SH-SY5Y (cell line): ENCODE results near the gene CRTC2.

Experiments used
- GATA2 ChIP-seq: IDR thresholded peaks from 2 replicates; pipeline ENCODE4 v1.6.1; 2011; ENCODE audit warnings: mild to moderate bottlenecking, low read depth, low read length
- GATA3 ChIP-seq: IDR thresholded peaks from 2 replicates; pipeline ENCODE4 v1.6.1; 2011; ENCODE audit warnings: low read depth, mild to moderate bottlenecking, low read length, moderate library complexity

The CRTC2 gene, protein sequence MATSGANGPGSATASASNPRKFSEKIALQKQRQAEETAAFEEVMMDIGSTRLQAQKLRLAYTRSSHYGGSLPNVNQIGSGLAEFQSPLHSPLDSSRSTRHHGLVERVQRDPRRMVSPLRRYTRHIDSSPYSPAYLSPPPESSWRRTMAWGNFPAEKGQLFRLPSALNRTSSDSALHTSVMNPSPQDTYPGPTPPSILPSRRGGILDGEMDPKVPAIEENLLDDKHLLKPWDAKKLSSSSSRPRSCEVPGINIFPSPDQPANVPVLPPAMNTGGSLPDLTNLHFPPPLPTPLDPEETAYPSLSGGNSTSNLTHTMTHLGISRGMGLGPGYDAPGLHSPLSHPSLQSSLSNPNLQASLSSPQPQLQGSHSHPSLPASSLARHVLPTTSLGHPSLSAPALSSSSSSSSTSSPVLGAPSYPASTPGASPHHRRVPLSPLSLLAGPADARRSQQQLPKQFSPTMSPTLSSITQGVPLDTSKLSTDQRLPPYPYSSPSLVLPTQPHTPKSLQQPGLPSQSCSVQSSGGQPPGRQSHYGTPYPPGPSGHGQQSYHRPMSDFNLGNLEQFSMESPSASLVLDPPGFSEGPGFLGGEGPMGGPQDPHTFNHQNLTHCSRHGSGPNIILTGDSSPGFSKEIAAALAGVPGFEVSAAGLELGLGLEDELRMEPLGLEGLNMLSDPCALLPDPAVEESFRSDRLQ

GRCh38 chr1:153958111-153958960 is at the start of gene CRTC2:
CRTC2 (minus strand) TSS chr1:153958612; CDS start chr1:153958497, 115 bp downstream.
- TF ChIP-seq GATA3 (no peak), GATA2 (no peak; the same call in 1 of the 2 replicates)

GRCh38 chr1:154006136-154006535 is 47.7 kb upstream of the CRTC2 start:
- TF ChIP-seq GATA2: no peak
- no peak for TF ChIP-seq GATA3

GRCh38 chr1:154000420-154000819 is 42.0 kb upstream of the CRTC2 start:
- TF ChIP-seq GATA2 (no peak), GATA3 (no peak)

- TF ChIP-seq GATA3 (no peak), GATA2 (no peak)
Measured at GRCh38 chr1:153995640-153996039, 37.2 kb upstream of the CRTC2 start.

DNA sequence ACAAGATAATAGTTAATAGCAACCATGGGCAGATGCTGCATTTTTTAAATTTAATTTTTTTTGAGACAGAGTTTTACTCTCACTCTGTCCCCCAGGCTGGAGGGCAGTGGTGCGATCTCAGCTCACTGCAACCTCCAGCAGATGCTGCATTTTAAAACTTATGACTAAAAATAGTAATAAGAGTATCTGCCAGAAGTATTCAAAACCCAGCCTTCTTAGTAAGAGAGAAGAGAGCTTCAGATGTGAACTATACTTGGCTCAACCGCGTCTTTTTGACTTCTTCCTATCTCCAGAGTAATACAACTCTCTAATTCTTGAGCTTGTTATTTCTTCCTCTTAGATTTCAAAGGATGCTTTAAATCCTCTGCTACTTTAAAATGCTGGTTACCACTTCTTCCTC is 36.8 kb upstream of the CRTC2 start:
- TF ChIP-seq GATA3: no peak
- TF ChIP-seq GATA2: no peak

DNA sequence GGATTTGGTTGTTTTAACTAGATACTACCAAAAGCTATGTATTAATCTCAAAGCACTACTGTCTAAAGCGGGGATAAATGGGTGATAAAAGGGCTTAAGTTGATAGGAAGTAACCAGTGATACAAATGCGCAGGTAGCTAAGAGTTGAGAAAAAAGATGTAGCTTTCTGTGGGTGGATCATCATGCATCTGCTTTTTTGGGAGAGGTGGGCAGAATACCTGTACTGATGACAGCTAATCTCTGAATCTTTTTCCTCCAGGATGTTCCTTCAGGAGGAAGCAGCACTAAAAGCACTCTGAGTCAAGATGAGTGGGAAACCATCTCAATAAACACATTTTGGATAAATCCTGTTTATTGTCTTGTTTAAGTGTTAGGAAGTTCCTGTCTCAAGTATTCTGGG is 33.4 kb upstream of the CRTC2 start:
- TF ChIP-seq GATA2 (no peak), GATA3 (no peak)

DNA sequence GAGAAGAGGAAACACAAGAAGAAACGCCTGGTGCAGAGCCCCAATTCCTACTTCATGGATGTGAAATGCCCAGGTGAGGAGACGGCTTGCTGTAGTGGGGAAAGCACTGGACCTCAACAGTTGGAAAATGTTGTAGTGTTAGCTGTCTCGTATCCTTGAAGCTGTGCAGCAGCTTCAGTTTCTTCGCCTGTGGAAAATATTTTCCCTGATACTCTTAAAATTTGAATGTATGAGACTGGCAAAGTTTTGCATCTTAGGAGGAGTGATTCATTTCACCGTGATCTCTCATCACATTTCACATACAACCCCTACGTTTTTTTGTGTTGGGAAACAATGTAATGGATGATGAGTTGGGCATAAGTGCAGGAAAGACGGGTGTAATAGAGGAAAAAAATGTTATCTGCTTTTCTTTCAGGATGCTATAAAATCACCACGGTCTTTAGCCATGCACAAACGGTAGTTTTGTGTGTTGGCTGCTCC is 32.8 kb upstream of the CRTC2 start:
- TF ChIP-seq GATA2 (no peak; the same call in 1 of the 2 replicates), GATA3 (no peak)

- peak; percentile 34 for TF ChIP-seq GATA2
- TF ChIP-seq GATA3: no peak
Measured at GRCh38 chr1:153990468-153991150, 32.2 kb upstream of the CRTC2 start, which contains the start of gene RPS27. RPS27 (plus strand) TSS chr1:153990762; CDS start chr1:153990797, 35 bp downstream.

DNA sequence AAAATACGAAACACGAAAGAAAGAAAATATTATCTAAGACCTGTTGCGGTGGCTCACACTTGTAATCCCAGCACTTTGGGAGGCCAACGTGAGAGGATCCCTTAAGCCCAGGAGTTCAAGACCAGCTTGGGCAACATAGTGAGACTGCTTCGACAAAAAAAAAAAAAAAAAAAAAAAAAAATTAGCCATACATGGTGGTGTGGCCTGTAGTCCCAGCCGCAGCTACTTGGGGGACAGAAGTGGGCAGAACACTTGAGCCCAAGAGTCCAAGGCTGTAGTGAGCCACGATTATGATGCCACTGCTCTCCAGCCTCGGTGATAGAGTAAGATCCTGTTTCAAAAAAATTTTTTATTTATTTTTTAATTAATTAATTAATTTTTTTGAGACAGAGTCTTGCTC is 29.2 kb upstream of the CRTC2 start:
- TF ChIP-seq GATA3 (no peak), GATA2 (no peak)

DNA sequence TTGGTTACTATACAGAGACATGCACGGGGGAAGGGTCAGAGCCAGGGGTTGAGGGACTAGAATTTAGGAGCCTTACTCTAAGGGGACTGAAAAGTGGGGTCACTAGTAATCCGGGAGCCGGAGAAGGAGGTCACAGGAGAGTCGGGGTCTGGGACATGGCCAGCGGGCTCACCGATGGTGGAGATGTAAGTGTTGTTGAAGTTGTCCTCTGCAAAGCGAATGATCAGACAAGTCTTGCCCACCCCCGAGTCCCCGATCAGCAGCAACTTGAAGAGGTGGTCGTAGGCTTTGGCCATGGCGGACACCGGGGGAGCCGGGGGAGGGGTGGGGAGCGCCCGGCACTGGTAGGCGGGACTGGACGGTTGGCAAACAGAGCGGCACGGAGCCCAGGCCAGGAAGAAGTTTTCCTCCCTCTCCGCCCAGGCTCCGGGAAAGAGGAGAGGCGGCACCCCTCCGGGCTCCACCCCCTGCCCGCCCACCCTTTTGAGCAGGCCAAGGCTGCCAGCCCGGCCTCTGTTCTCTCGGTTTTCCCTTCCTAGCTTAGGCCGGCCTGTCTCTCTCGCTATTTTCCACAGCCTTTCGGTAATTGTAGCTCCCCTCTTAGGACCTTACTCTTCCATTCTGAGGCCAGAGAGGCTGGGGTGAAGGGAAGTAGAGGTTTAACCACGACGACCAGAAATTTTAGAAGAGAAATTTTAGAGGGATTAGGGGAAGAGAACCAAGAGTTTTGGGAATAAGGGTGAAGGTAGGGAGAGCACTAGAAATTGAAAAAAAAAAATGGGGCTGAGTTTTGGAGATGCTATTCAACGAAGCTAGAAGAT is 27.7 kb upstream of the CRTC2 start, which contains the start of gene RAB13:
Gene RAB13, minus strand, starts transcription at position 399 of the 821 bp plus-strand sequence. Its CDS starts 103 bp downstream, at position 296.
- TF ChIP-seq GATA2 (no peak), GATA3 (no peak)

DNA sequence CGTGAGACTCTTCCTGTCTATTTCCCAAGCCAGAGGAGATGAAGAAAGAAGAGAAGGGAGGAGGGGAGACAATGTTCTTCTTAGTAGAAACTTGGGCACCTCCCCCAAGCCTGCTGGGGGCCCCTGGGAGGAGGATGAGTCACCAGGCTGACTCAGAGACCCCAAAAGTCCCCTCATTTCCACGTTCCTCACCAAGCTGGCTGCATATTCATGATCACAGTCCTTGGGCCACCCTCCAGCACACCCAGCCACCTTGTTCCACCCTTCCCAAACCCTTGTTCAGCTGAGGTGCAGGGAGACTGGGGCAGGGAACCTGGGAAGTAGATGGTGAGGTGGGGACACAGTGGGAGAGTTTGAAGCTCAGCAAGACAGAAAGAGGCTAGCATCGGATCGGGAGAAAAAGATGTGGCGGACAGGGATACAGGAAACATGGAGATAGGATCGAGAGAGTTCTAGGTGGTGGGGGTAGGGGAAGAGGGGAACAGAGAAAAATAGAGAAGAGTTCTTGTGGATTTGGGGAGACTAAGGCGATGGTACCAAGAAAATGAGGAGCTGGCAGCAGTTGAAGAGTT is 27.0 kb upstream of the CRTC2 start:
- TF ChIP-seq GATA3 (no peak), GATA2 (no peak)
